BJ (cell line): Measurements from ENCODE around the gene TMEM98. TPM values are rescaled to one million over a fixed set of nuclear protein-coding genes. Genes with fewer than 3 reads are reported as not detected.

Experiments
- CTCF ChIA-PET: fragments of 350-600 bp; formaldehyde crosslinking; extraction: SDS; loops from one replicate; lab custom pipeline; 2021; ENCODE audit warnings: antibody characterized with exemption, inconsistent platforms; lab: Yijun Ruan, JAX
- POLR2A ChIA-PET: fragments of 300-600 bp; sonication (Branson Sonifier 250); formaldehyde crosslinking; extraction: SDS; loops from one replicate; lab custom pipeline; 2021; ENCODE audit warnings: antibody characterized with exemption; lab: Charles Lee
- DNase-seq: peaks from one replicate; pipeline ENCODE4 v3.0.0-alpha.2; 2011; ENCODE audit warnings: low read depth
- H3K27me3 ChIP-seq: 2 replicates; pipeline ENCODE4 v1.6.0; 2011; ENCODE audit warnings: low read length; ENCODE audit not compliant: control insufficient read depth, insufficient read depth
- H3K36me3 ChIP-seq: 2 replicates; pipeline ENCODE4 v1.5.1; 2011; ENCODE audit warnings: low read length; ENCODE audit not compliant: control insufficient read depth, insufficient read depth
- H3K4me3 ChIP-seq: 2 replicates; pipeline ENCODE4 v1.5.1; 2011; ENCODE audit warnings: low read depth, mild to moderate bottlenecking, control low read depth, low read length
- CTCF ChIP-seq: IDR thresholded peaks from 2 replicates; pipeline ENCODE4 v1.5.1; 2011; ENCODE audit warnings: low read depth, mild to moderate bottlenecking, control low read depth, inconsistent platforms, low read length, moderate library complexity; ENCODE audit not compliant: insufficient read depth
- polyA plus RNA-seq: library from polyadenylated mRNA; depleted of rRNA; stranded (reverse); fragments of >200 nt; gene quantifications from 2 replicates; pipeline ENCODE4 v1.2.3, GENCODE V29; 2011; rRNA removed

The TMEM98 gene
- polyA plus RNA-seq, 1 experiment, result 331 TPM

GRCh38 chr17:32992321-32993033, 64.5 kb downstream of the TMEM98 start:
- no peak for TF ChIP-seq CTCF
- Histone ChIP-seq H3K36me3 (no peaks in the 10 kb centered on the region), H3K27me3 (peaks cover 7% of the 10 kb centered on the region), H3K4me3 (no peak overlapping the region)
- CTCF ChIA-PET, result interaction anchor here (0.7 to 1.2 kb wide), 3 partner anchors 18 to 83 kb away, joined by 3 to 4 read pairs (median 3); no protein-coding TSS in a partner anchor
- DNase-seq, result no peak
- POLR2A ChIA-PET, result no interaction called here

GRCh38 chr17:32993977-32994376, 66.0 kb downstream of the TMEM98 start:
- POLR2A ChIA-PET, result no interaction called here
- Histone ChIP-seq H3K4me3 (no peak overlapping the region), H3K36me3 (no peaks in the 10 kb centered on the region), H3K27me3 (peaks cover 10% of the 10 kb centered on the region)
- no peak for DNase-seq
- CTCF ChIA-PET, result interaction anchor here (3.0 kb wide), 1 partner anchor 117 kb away, joined by 10 read pairs; the partner anchor contains the start of gene MYO1D
- TF ChIP-seq CTCF, result no peak

Other genes starting within 250 kb of the TMEM98 start
- gene MYO1D, start 51.0 kb upstream of the TMEM98 start, polyA plus RNA-seq, result 23.6 and 30.0 TPM in 2 replicates
- not detected in 2 replicates for gene SPACA3, start 63.7 kb downstream of the TMEM98 start, polyA plus RNA-seq